ENCODE results near the gene COL8A1.
"Not testable (repeated sequence)": the region's sequence is repeated elsewhere in the genome, so short reads cannot be mapped to it uniquely, and the experiment has no call there.

COL8A1 gene

DNA sequence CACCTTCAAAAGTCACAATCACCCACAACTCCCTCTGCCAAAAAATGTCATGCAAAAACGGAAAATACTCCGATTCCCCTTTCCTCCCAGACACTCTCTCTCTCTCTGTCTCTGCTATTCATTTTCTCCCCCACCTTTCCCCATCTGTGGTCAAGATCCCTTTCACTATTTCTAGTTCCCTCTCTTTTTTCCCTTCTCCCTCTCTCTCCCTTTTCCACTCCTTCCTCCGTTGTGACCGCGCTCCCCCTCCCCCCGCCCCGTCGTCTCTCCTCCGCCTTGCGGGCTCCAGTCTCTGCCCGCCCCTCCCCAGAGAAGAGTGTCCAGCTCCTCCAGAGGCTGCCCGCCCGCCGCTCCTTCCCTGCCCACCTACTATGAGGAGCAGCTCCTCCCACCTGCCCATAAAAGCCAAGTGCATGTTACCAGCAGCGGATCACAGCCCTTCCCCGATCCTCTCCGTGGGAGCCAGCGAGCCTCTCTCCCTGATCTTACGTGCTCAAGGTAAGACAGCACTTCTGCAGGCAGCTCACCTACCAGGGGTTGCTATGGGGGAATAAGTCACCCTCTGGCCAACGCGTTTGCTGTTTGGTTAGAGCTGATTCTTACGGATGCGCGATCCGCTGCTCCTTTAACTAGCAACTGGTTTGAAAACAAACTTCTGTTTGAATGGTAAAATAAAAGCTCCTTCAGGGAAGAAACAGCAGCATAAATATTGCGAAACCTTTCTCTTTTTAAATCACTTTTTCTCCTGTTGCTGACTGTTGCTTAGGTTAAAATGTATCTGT lies at the start of gene COL8A1:
COL8A1 (plus strand) TSS at position 428 of the 782 bp plus-strand sequence. CDS start 152,089 bp downstream, outside the sequence.
- in situ Hi-C loops (cut with MboI; ENCODE audit: low sequenced_read_pairs) = no loop called here

- in situ Hi-C loops (cut with MboI; ENCODE audit: low sequenced_read_pairs) = not testable (repeated sequence)
These were observed 49.2 kb upstream of the COL8A1 start for GRCh38 chr3:99589168-99589567.

DNA sequence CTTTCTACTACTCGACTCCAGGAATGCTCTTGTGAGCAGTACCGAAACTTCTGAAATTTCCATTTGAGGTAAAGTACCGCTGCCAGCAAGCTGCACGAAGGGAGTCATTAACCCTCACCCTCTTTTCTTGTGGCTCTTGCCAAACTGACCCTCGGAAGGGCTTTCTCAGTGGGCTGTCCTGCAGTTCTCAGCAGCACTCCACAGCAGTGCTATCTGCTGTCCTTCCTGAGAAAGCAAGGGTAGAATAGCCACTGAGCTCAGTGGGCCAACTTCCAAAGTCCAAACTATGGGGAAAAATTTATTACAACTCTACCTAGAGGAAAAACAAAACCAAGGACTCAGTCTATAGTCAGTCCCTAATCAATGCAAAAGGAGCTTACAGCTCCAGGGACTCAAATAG lies 38.5 kb upstream of the COL8A1 start:
- in situ Hi-C loops (cut with MboI; ENCODE audit: low sequenced_read_pairs) = no loop called here

GRCh38 chr3:99601515-99601914 lies 36.9 kb upstream of the COL8A1 start:
- in situ Hi-C loops (cut with MboI; ENCODE audit: low sequenced_read_pairs) = no loop called here

- in situ Hi-C loops (cut with MboI; ENCODE audit: low sequenced_read_pairs) = no loop called here
These were observed 36.2 kb upstream of the COL8A1 start for GRCh38 chr3:99602183-99602582.

DNA sequence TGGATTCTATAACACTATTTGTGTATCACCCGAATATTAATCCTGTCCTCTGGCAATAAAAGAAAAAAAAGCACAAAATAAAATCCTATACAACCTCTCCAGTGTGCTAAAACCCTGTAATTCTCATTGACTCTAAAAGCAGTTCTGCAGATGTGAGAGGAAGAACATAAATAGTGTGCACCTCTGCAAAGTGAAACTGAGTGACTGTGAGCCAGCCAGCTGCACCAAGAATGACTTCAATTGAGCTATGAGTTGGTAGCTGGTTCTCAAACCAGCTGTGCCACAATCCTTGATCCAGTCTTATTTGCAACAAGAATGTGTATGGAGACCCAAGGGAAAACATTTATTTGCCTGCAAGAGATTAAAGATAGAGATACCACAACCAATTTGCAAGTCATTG lies 31.2 kb upstream of the COL8A1 start:
- in situ Hi-C loops (cut with MboI; ENCODE audit: low sequenced_read_pairs) = no loop called here

DNA sequence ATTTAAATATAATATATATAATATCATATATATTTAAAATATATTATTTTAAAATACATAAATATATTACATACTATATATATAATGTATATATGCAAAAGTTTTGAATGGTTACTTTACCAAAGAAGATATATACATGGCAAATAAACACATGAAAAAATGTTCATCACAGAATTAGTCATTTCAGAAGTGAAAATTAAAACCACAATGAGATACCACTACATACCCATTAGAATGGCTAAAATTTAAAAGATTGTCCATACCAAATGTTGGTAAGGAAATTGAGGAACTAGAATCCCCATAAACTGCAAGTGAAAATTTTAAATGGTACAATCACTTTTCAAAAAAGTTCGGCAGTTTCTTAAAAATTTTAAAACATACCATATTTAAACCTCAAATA lies 23.6 kb upstream of the COL8A1 start:
- in situ Hi-C loops (cut with MboI; ENCODE audit: low sequenced_read_pairs) = no loop called here

- in situ Hi-C loops (cut with MboI; ENCODE audit: low sequenced_read_pairs) = no loop called here
These were observed 18.2 kb upstream of the COL8A1 start for GRCh38 chr3:99620077-99620767.

DNA sequence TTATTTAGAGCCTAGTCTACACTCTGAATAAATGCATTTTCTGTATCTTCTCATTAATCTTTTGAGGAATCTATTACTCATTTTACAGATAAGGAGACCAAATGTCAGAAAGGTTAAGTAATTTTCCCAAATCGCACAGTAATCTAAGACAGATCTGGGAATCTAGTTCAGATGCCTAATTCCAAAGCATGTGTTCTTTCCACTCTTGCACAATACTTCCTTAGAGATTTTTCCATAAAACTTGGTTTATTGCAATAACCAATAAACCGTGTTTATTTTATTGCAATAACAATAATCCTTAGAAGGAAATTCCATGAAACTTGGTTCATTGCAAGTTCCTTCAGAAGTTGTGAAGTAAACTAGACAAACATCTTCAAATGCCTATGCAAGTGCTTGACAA lies 17.4 kb upstream of the COL8A1 start:
- in situ Hi-C loops (cut with MboI; ENCODE audit: low sequenced_read_pairs) = no loop called here

GRCh38 chr3:99624496-99625236 lies 13.7 kb upstream of the COL8A1 start:
- in situ Hi-C loops (cut with MboI; ENCODE audit: low sequenced_read_pairs) = no loop called here

DNA sequence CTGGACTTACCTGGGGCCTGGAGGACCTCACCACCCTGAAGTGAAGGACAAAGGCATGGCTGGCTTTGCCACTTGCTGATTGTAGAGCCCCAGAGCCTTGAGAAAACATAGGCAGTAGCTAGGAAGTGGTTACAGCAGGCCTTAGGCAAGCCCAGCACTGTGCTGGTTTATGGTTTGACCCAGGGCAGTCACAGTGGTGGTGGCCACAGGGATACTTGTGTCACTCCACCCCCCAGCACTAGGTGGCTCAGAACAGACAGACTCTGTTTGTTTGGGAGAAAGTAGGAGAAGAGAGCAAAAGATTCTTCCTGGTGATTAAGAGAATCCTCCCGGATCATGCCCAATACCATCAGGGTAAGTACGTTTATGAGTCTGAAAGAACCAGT lies 13.2 kb upstream of the COL8A1 start:
- in situ Hi-C loops (cut with MboI; ENCODE audit: low sequenced_read_pairs) = no loop called here

DNA sequence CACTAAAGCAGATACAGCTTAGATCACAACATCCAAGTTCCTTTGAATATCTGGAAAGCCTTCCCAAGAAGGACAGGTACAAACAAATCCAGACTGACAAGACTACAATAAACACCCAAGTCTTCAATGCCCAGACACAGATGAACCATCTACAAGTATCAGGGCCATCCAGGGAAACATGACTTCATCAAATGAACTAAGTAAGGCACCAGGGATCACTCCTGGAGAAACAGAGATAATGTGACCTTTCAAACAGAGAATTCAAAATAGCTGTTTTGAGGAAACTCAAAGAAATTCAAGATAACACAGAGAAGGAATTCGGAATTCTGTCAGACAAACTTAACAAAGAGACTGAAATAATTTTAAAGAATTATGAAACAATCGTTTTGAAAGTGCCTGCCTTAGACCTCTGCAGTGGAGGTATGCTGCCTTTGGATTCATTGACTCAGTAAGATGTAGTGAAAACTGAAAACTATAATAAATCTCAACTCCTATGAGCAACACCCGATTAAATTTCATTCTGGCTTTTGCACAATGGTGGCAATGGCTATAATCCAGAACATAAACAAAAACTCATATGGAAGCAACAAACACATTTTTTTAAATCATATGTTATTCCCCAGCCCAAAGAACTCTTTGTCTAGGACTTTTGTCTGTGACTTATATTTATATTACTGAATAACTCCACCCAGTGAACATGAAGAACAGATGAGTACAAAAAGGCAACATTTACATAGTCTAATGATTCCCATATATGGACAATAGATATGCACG lies 12.6 kb upstream of the COL8A1 start:
- in situ Hi-C loops (cut with MboI; ENCODE audit: low sequenced_read_pairs) = no loop called here

DNA sequence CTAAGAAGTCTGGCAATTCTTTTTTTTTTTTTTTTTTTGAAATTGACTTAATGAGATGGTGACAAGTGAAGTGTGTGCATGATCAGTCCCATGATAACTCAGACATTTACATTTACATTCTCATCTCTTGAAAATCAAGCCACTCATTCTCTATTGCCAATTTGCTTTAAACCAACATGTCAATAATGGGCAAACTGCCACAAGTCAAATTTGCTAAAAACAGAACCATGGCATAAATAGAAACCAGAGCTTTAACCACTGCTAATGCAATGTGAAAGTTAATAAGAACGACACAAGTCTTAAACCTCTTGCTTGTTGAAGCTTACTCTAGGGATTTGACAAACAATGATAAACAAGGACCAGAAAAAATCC lies 12.0 kb upstream of the COL8A1 start:
- in situ Hi-C loops (cut with MboI; ENCODE audit: low sequenced_read_pairs) = no loop called here

GRCh38 chr3:99627062-99627826 lies 11.2 kb upstream of the COL8A1 start:
- in situ Hi-C loops (cut with MboI; ENCODE audit: low sequenced_read_pairs) = no loop called here

DNA sequence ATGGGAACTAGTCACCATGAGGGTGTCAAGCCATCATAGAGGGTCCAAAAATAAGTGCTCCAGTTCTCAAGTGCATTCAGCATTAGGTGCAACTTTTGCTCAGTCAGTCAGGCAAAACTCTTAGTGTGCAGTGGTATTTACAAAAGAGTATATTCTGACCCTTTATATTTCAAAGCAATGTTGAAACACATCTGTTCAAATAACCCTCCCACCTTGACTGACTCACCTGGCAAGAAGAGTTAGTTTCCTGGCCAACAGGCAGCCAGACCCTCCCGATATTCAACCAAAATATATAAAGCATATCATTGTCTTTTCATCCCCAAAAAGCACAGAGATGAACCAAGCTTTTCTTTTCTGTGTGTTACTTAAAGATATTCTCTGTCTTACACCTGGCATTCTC lies 7.6 kb upstream of the COL8A1 start:
- in situ Hi-C loops (cut with MboI; ENCODE audit: low sequenced_read_pairs) = no loop called here

DNA sequence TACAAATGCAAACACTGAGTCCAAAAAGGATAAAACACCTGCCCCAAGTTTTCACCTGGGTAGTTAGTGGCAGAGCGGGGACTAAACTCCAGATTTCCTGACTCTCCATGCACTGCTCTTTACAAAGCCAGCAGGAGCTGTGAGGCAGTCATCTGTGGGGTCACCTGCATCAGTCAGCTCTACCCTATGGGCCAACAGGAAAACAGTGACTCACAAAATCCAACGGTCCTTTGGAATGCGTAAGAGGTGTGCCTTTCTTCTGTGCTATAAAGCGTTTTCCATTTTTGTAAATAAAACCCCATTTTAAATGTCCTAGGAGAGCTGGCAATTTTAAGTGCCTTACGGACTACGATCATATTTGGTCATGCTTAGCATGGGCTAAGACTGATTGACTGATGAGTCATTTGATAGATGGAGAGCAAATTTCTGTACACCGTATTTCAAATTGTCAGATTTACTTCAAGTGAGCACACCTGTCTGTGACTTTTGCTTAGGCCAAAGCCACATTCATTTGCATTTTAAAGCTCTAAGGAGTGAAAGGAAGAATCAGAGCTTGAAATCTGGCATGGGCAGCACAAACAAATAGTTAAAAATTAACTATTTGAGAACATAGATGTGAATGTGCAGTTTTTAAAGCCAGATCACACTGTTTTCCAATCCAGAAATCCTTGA lies 4.4 kb upstream of the COL8A1 start:
- in situ Hi-C loops (cut with MboI; ENCODE audit: low sequenced_read_pairs) = no loop called here

DNA sequence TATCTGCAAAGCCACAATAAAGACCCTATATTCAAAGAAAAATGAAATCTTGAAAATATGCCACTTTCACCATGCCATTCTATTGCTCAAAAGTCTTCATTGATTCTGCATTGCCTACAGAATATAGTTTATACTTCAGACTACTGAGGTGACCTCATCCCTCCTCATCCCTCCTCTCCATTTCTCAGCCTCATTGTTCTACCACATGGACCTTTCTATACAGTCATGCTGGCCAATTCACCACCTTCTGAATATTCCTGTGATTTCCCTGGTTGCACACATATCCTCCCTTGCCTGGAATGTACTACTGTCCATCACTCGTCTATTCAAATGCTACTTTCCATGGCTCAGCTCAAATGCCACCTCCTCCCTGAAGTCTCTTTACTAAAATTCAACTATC lies 3.5 kb upstream of the COL8A1 start:
- in situ Hi-C loops (cut with MboI; ENCODE audit: low sequenced_read_pairs) = no loop called here

DNA sequence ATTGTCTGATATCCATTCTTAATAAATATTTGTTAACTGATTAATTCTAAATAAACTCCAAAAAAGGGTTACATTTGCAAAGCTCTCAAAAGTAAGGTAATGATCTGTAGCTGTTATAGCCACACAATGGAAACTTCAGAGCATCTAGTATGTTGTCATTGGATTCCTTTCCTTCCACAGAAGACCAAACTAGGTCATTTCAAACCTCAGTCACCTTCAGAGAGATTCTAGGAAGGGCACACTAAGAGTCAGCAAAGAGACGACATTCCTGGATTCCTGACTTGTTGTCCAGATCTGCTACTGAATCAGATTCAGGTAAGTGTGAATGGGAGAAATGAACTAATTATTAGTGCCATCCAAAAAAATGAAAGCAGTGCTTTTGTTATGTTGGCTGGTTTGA lies 3.0 kb upstream of the COL8A1 start:
- in situ Hi-C loops (cut with MboI; ENCODE audit: low sequenced_read_pairs) = no loop called here

- in situ Hi-C loops (cut with MboI; ENCODE audit: low sequenced_read_pairs) = no loop called here
These were observed 1.4 kb upstream of the COL8A1 start for GRCh38 chr3:99637016-99637367.
